ENCODE results near the gene BRME1.
A peak's percentile ranks its signal among the peaks of the same experiment; 100 is the strongest.

The BRME1 gene

DNA sequence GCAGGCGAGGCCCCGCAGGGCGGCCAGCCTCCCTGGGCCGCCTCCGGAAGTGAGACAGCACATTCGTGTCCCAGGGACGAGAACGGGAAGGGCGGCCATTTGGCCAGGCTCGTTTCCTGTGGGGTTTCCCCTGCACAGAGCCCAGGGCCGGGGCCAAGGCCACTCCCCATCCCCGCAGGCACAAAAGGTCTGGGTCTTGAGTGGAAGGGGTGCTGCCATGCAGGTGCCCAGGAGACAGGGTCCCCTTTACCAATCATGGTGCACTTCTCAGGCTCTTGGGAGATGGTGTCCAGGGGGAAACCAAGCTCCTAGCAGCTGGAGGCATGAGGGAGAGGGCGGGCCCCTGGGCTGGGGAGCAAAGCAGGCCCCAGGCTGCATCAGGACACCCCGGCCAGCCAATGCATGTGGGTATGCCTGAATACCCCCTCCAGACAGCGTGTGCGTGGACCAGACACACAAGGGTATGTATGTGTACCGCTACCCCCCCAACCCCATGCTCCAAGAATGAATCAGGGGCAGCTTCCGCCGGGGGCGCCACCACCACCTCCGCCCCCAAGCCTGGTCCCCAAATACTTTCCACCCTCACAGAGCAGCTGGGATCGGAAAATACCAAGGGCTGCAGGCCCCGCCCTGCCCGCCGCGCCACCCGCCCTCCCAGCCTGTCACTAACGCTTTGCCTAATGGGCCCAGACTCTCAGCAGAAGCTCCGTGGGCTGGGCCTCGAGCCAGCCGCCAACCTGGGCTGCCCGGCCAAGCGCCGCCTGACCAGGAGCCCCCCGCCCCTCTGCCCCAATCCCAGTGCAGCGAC lies 66.6 kb downstream of the BRME1 start:
- no peak overlapping the region for H3K4me3 ChIP-seq (ENCODE audit: low read depth, low read length)
- DNase-seq (ENCODE audit: low read depth): no peak
- TF ChIP-seq, protein P1, sequence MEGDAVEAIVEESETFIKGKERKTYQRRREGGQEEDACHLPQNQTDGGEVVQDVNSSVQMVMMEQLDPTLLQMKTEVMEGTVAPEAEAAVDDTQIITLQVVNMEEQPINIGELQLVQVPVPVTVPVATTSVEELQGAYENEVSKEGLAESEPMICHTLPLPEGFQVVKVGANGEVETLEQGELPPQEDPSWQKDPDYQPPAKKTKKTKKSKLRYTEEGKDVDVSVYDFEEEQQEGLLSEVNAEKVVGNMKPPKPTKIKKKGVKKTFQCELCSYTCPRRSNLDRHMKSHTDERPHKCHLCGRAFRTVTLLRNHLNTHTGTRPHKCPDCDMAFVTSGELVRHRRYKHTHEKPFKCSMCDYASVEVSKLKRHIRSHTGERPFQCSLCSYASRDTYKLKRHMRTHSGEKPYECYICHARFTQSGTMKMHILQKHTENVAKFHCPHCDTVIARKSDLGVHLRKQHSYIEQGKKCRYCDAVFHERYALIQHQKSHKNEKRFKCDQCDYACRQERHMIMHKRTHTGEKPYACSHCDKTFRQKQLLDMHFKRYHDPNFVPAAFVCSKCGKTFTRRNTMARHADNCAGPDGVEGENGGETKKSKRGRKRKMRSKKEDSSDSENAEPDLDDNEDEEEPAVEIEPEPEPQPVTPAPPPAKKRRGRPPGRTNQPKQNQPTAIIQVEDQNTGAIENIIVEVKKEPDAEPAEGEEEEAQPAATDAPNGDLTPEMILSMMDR (IDR thresholded peaks at IDR 0.05; ENCODE audit: control insufficient read depth, extremely low read depth, insufficient read depth): no peak

GRCh38 chr19:13838435-13839129 lies 67.3 kb downstream of the BRME1 start:
- DNase-seq (ENCODE audit: low read depth): no peak
- no peak overlapping the region for H3K4me3 ChIP-seq (ENCODE audit: low read depth, low read length)
- TF ChIP-seq, protein P1 (IDR thresholded peaks at IDR 0.05; ENCODE audit: control insufficient read depth, extremely low read depth, insufficient read depth): no peak

- no peak for DNase-seq (ENCODE audit: low read depth)
- H3K4me3 ChIP-seq (ENCODE audit: low read depth, low read length): no peak overlapping the region
- TF ChIP-seq, protein P1 (IDR thresholded peaks at IDR 0.05; ENCODE audit: control insufficient read depth, extremely low read depth, insufficient read depth): no peak
Observed at GRCh38 chr19:13835791-13836723, 69.9 kb downstream of the BRME1 start.

- TF ChIP-seq, protein P1 (IDR thresholded peaks at IDR 0.05; ENCODE audit: control insufficient read depth, extremely low read depth, insufficient read depth): no peak
- peak overlapping the region; percentile 50 for H3K4me3 ChIP-seq (ENCODE audit: low read depth, low read length)
- DNase-seq (ENCODE audit: low read depth): no peak
Observed at GRCh38 chr19:13834244-13835069, 71.5 kb downstream of the BRME1 start.

DNA sequence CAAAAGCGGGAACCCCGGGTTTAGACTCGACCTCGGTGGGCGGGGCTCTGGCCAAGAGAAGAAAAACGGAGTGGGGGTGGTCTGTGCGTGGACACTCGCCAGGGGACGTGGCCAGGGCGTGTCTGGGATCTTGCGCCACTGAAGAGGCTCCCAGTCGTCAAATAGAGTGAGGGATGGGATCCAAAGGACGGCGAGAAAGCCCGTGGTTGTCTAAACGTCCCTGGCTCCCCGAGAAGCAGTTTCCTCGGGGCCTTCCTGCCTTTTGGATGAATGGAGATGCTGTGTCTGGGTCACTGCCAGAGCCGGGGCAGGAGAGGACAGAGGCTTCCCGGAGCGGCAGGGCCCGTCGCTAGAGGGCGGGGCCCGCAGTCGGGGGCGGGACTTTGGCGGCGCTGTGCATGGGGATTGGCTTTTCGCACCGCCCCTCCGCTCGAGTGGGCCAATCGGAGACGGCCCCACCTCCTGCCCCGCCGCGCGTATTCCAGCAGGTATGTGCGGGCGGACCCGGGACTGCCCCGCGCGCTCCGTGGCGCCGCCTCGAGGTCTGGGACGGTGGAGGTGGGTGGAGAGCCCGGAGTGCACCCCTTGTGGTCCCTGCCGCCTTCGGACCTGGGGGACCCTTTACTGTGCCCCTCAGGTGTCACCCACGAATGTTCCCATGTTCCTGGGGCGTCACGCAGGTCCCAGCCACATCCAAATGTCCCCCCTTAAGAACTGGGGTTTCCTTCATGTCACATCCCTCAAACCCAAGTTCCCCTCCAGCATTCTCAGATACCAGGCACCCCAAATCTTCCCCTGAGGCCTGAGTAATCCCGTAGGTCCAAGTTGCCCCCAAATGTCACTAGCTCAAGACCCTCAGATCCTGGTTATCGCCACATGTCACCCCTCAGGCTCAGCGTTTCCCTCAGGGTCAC lies 72.3 kb downstream of the BRME1 start:
- TF ChIP-seq, protein P1 (IDR thresholded peaks at IDR 0.05; ENCODE audit: control insufficient read depth, extremely low read depth, insufficient read depth): peak; percentile 48
- peak overlapping the region; percentile 50 for H3K4me3 ChIP-seq (ENCODE audit: low read depth, low read length)
- DNase-seq (ENCODE audit: low read depth): peak; percentile 73
